HepG2 (cell line): ENCODE results near the gene GALNT10. TPM values are rescaled to one million over a fixed set of nuclear protein-coding genes. Genes with fewer than 3 reads are reported as not detected.

Experiments
- ATAC-seq: fragments of 200-7000 bp; cut with Tn5 transposase; 3 replicates; pipeline ENCODE4 v1.9.1; 2020; ENCODE audit warnings: mild to moderate bottlenecking, moderate library complexity
- BruUV-seq: library from RNA; stranded (reverse); fragments of 400-500 nt; replicated peaks from 2 replicates; lab custom pipeline; 2021; lab: Mats Ljungman, UMichigan
- CTCF ChIA-PET: fragments of 300-600 bp; formaldehyde crosslinking; extraction: SDS; loops from one replicate; lab custom pipeline; 2021; ENCODE audit warnings: low total read pairs, inconsistent platforms, low intra/inter-chr PET ratio; lab: Yijun Ruan, JAX
- POLR2A ChIA-PET: fragments of 350-600 bp; sonication (Branson Sonifier 250); formaldehyde crosslinking; loops from one replicate; lab custom pipeline; 2020; ENCODE audit warnings: antibody characterized with exemption, inconsistent platforms; lab: Yijun Ruan, JAX
- DNase-seq: peaks from one replicate; pipeline ENCODE4 v3.0.0-alpha.2; 2015; ENCODE audit warnings: low spot score
- FAIRE-seq: peaks from 3 replicates; lab custom pipeline; 2011; peaks lifted over from hg19 to GRCh38; lab: Jason Lieb, UNC
- H2AFZ ChIP-seq: one replicate; pipeline ENCODE4 v1.6.1; 2011; ENCODE audit warnings: low read length, inconsistent platforms
- H3K27ac ChIP-seq: fragments of 300-600 bp; 3 replicates; pipeline ENCODE4 v1.8.0; 2011; ENCODE audit warnings: mixed run types, mild to moderate bottlenecking, mixed read lengths, low read length, inconsistent platforms; ENCODE audit not compliant: insufficient read depth; ENCODE audit errors: extremely low read length
- H3K27me3 ChIP-seq, 2 experiments: fragments of 200-600 bp in 1 of 2; 2 replicates in 1 of 2; 3 replicates in 1 of 2; pipeline versions ENCODE4 v1.6.0 to v1.8.0; 2011; ENCODE audit warnings: low read length in 2 of 2, mild to moderate bottlenecking in 2 of 2, moderate library complexity in 2 of 2, inconsistent platforms in 1 of 2; ENCODE audit not compliant: insufficient read depth in 2 of 2, control insufficient read depth in 1 of 2
- H3K36me3 ChIP-seq, 2 experiments: fragments of 200-600 bp in 1 of 2; replicated peaks in 1 of 2; 2 replicates in 1 of 2; 3 replicates in 1 of 2; pipeline versions ENCODE4 v1.5.1 to v1.8.0; 2011; ENCODE audit warnings: low read length in 2 of 2, inconsistent platforms in 1 of 2; ENCODE audit not compliant: insufficient read depth in 2 of 2, control insufficient read depth in 1 of 2
- H3K4me1 ChIP-seq: 2 replicates; pipeline ENCODE4 v1.5.1; 2012; ENCODE audit warnings: low read length, inconsistent platforms; ENCODE audit not compliant: insufficient read depth
- H3K4me2 ChIP-seq: 2 replicates; pipeline ENCODE4 v1.6.0; 2011; ENCODE audit warnings: low read depth, low read length, inconsistent platforms
- H3K4me3 ChIP-seq, 3 experiments: fragments of 200-600 bp in 1 of 3; sonication (generic), shearing (Covaris generic) in 1 of 3; replicated peaks in 1 of 3; 2 replicates each; pipeline ENCODE4 v1.5.1; 2011 to 2016; ENCODE audit warnings: low read length in 3 of 3, inconsistent platforms in 2 of 3, low read depth in 2 of 3, mild to moderate bottlenecking in 2 of 3, control low read depth in 1 of 3, mixed read lengths in 1 of 3; ENCODE audit not compliant: insufficient read depth in 1 of 3
- H3K79me2 ChIP-seq: one replicate; pipeline ENCODE4 v1.6.1; 2011; ENCODE audit warnings: low read length, inconsistent platforms; ENCODE audit not compliant: insufficient read depth
- H3K9ac ChIP-seq: 2 replicates; pipeline ENCODE4 v1.6.0; 2011; ENCODE audit warnings: mild to moderate bottlenecking, low read depth, low read length, inconsistent platforms; ENCODE audit not compliant: insufficient read depth
- H3K9me3 ChIP-seq: 2 replicates; pipeline ENCODE4 v1.5.1; 2012; ENCODE audit warnings: mild to moderate bottlenecking, low read length
- H4K20me1 ChIP-seq: 2 replicates; pipeline ENCODE4 v1.6.0; 2011; ENCODE audit warnings: inconsistent platforms, mild to moderate bottlenecking, low read length, moderate library complexity; ENCODE audit not compliant: insufficient read depth
- ATF1 ChIP-seq: IDR thresholded peaks from 2 replicates; pipeline ENCODE4 v1.6.1; 2016; ENCODE audit warnings: mild to moderate bottlenecking, control low read depth
- ATF7-NPFF ChIP-seq: sonication (generic); formaldehyde crosslinking; IDR thresholded peaks from 2 replicates; pipeline ENCODE4 v1.8.1; 2023; ENCODE audit warnings: mild to moderate bottlenecking, low read depth, missing genetic modification reagents, moderate library complexity
- CEBPG ChIP-seq: IDR thresholded peaks from 2 replicates; pipeline ENCODE4 v1.6.1; 2016
- DZIP1 ChIP-seq: sonication (generic); formaldehyde crosslinking; IDR thresholded peaks from 2 replicates; pipeline ENCODE4 v1.5.0; 2020; ENCODE audit warnings: mild to moderate bottlenecking, missing genetic modification reagents
- GPBP1L1 ChIP-seq: sonication (generic); formaldehyde crosslinking; IDR thresholded peaks from 2 replicates; pipeline ENCODE4 v1.5.0; 2020; ENCODE audit warnings: mild to moderate bottlenecking, missing genetic modification reagents
- HNRNPH1 ChIP-seq: fragments of 200-400 bp; formaldehyde crosslinking; optimal IDR thresholded peaks from 2 replicates; pipeline ENCODE3; 2017; ENCODE audit warnings: mild to moderate bottlenecking, low read depth, low read length
- NR2F2 ChIP-seq: IDR thresholded peaks from 2 replicates; pipeline ENCODE4 v1.6.1; 2012; ENCODE audit warnings: low read depth, inconsistent platforms, borderline replicate concordance
- PHB2 ChIP-seq: fragments of 450-650 bp; IDR thresholded peaks from 2 replicates; pipeline ENCODE4 v1.6.1; 2018; ENCODE audit not compliant: partially characterized antibody
- RBAK ChIP-seq: sonication (generic); formaldehyde crosslinking; IDR thresholded peaks from 2 replicates; pipeline ENCODE4 v1.5.1; 2020; ENCODE audit warnings: mild to moderate bottlenecking, missing genetic modification reagents
- SETDB1 ChIP-seq: sonication (generic); formaldehyde crosslinking; IDR thresholded peaks from 2 replicates; pipeline ENCODE4 v1.5.1; 2020; ENCODE audit warnings: missing genetic modification reagents, mild to moderate bottlenecking, borderline replicate concordance
- SIX4 ChIP-seq: sonication (generic); formaldehyde crosslinking; IDR thresholded peaks from 2 replicates; pipeline ENCODE4 v1.4.0; 2020; ENCODE audit warnings: missing genetic modification reagents
- STAG1 ChIP-seq: sonication (generic); formaldehyde crosslinking; IDR thresholded peaks from 2 replicates; pipeline ENCODE4 v1.4.0; 2020; ENCODE audit warnings: missing genetic modification reagents
- ZNF546 ChIP-seq: sonication (generic); formaldehyde crosslinking; conservative IDR thresholded peaks from 2 replicates; pipeline ENCODE4 v1.8.1; 2023; ENCODE audit warnings: mild to moderate bottlenecking, missing genetic modification reagents
- ZNF629 ChIP-seq: sonication (generic); formaldehyde crosslinking; conservative IDR thresholded peaks from 2 replicates; pipeline ENCODE4 v1.5.0; 2020; ENCODE audit warnings: missing genetic modification reagents
- ZSCAN12 ChIP-seq: sonication (generic); formaldehyde crosslinking; IDR thresholded peaks from 2 replicates; pipeline ENCODE4 v1.9.0; 2021; ENCODE audit warnings: mild to moderate bottlenecking, missing genetic modification reagents
- ZSCAN31 ChIP-seq: sonication (generic); formaldehyde crosslinking; IDR thresholded peaks from 2 replicates; pipeline ENCODE4 v1.5.0; 2020; ENCODE audit warnings: low read depth, mild to moderate bottlenecking, missing genetic modification reagents
- WGBS: methylation state at CpG from one replicate; pipeline ENCODE4 v1.1.6; 2017; ENCODE audit warnings: low lambda C conversion rate; 5-methylcytosine and 5-hydroxymethylcytosine counted together
- in situ Hi-C: cut with HindIII; loops from 2 replicates; pipeline ENCODE4 v1.10.0; 2017; ENCODE audit warnings: low pct_unique_long_range_greater_than_20kb; ENCODE audit not compliant: extremely low pct_ligation_motif_present
- intact Hi-C: fragments of 100-400 bp; cut with micrococcal nuclease; formaldehyde crosslinking; loops from one replicate; pipeline ENCODE4 v1.10.0; 2022; ENCODE audit not compliant: unreplicated experiment
- polyA plus RNA-seq, 8 experiments: library from polyadenylated mRNA; depleted of rRNA in 3 of 8; stranded (reverse) in 7 of 8; unstranded in 1 of 8; fragments of >200 nt; fragmentation: Illumina TruSeq in 4 of 8; extraction: Trizol in 4 of 8; gene quantifications; 2 replicates each; pipeline versions ENCODE4 v1.2.1 to v1.2.3, GENCODE V29; 2011 to 2016; ENCODE audit warnings: low read depth in 4 of 8, missing spikeins in 1 of 8, mixed read lengths in 1 of 8; ENCODE audit not compliant: insufficient read depth in 1 of 8
- total RNA-seq, 5 experiments: library from RNA; depleted of rRNA; stranded (reverse); fragments of >200 nt; fragmentation: Illumina TruSeq; extraction: Trizol; gene quantifications; 2 replicates each; pipeline ENCODE4 v1.2.3, GENCODE V29; 2016; ENCODE audit warnings: low read depth in 1 of 5

The GALNT10 gene
- total and polyA plus RNA-seq, 2 of the 13 experiments (the other 11 are each of a cell fraction or from before 2014, with no cell fraction given) = 8.1 to 11.2 TPM

- no peak for FAIRE-seq
- H3K36me3 ChIP-seq = no peaks in the 10 kb centered on the region; a peak in 1 of 5 replicates
- TF ChIP-seq NR2F2 = no peak
- TF ChIP-seq ZNF629 (CRISPR knock-in tag) = peak; percentile 87
- TF ChIP-seq ATF7-NPFF (CRISPR knock-in tag) = no peak
- TF ChIP-seq ZSCAN12 (CRISPR knock-in tag) = no peak
- TF ChIP-seq ZSCAN31 (CRISPR knock-in tag) = no peak
- TF ChIP-seq STAG1 (CRISPR knock-in tag) = peak; percentile 12; the same call in 1 of the 2 replicates
- TF ChIP-seq, all 625 proteins: peak for 2
- Histone ChIP-seq H3K79me2 (no peaks in the 10 kb centered on the region), H3K4me2 (no peak overlapping the region), H4K20me1 (no peaks in the 10 kb centered on the region), H3K9me3 (no peaks in the 10 kb centered on the region), H2AFZ (no peak overlapping the region), H3K27me3 (no peaks in the 10 kb centered on the region), H3K27ac (no peak overlapping the region), H3K9ac (no peak overlapping the region), H3K4me3 (no peak overlapping the region), H3K4me1 (peaks cover 11% of the 10 kb centered on the region; the same call in 1 of the 2 replicates)
- ChIA-PET POLR2A (no interaction called here), CTCF (no interaction called here)
- intact Hi-C loops (loop anchor here (10.0 kb wide), 1 partner anchor 72 kb away; no protein-coding TSS in a partner anchor), in situ Hi-C loops (no loop called here)
- BruUV-seq = no TSS peak
- WGBS = 98% methylated on average over 4 of the region's 4 CpGs
- ATAC-seq = no peak
- DNase-seq = no peak
These were observed 142.5 kb downstream of the GALNT10 start for GRCh38 chr5:154333016-154333415.

GRCh38 chr5:154334406-154335064, 144.0 kb downstream of the GALNT10 start:
- no peak for FAIRE-seq
- Histone ChIP-seq H3K4me2 (no peak overlapping the region), H3K9me3 (no peaks in the 10 kb centered on the region), H3K4me1 (peaks cover 11% of the 10 kb centered on the region; the same call in 1 of the 2 replicates), H3K79me2 (no peaks in the 10 kb centered on the region), H3K27me3 (no peaks in the 10 kb centered on the region), H3K9ac (no peak overlapping the region), H3K4me3 (no peak overlapping the region), H3K27ac (no peak overlapping the region), H3K36me3 (no peaks in the 10 kb centered on the region; a peak in 1 of 5 replicates), H2AFZ (no peak overlapping the region), H4K20me1 (no peaks in the 10 kb centered on the region)
- 86% methylated on average over 6 of the region's 6 CpGs for WGBS
- in situ Hi-C loops (no loop called here), intact Hi-C loops (loop anchor here (10.0 kb wide), 1 partner anchor 70 kb away; no protein-coding TSS in a partner anchor)
- BruUV-seq = no TSS peak
- DNase-seq = peak; percentile 17
- ChIA-PET CTCF (no interaction called here), POLR2A (no interaction called here)
- peak; percentile 69 for ATAC-seq
- no peak for TF ChIP-seq CEBPG (CRISPR knock-in tag)
- no peak for TF ChIP-seq PHB2
- TF ChIP-seq SETDB1 (CRISPR knock-in tag) = no peak
- TF ChIP-seq DZIP1 = no peak
- TF ChIP-seq SIX4 = no peak
- TF ChIP-seq GPBP1L1 (CRISPR knock-in tag) = no peak
- TF ChIP-seq ZNF546 (CRISPR knock-in tag) = no peak
- no peak for TF ChIP-seq RBAK
- no peak for TF ChIP-seq ATF1 (CRISPR knock-in tag)
- TF ChIP-seq HNRNPH1 = no peak
